T-helper 1 cell treated with Interleukin-12 subunit alpha and Interleukin-12 subunit beta and Interleukin-4 antibody, amounts not matched to agents 30 μg/mL and 1 μg/mL, for 36 hours (primary cell): ENCODE data around the gene COG6.
A peak's percentile ranks its signal among the peaks of the same experiment; 100 is the strongest.

Experiments
- H3K27ac Mint-ChIP-seq: one replicate; pipeline ENCODE4 v1.8.0; 2021; ENCODE audit warnings: mild to moderate bottlenecking, mixed read lengths
- H3K27me3 Mint-ChIP-seq: one replicate; pipeline ENCODE4 v1.8.0; 2021; ENCODE audit warnings: low read depth, mixed read lengths
- H3K36me3 Mint-ChIP-seq: one replicate; pipeline ENCODE4 v1.8.0; 2021; ENCODE audit warnings: low read depth, mixed read lengths
- H3K4me1 Mint-ChIP-seq: one replicate; pipeline ENCODE4 v1.8.0; 2021; ENCODE audit warnings: low read depth, mixed read lengths
- H3K4me3 Mint-ChIP-seq: one replicate; pipeline ENCODE4 v1.8.0; 2021; ENCODE audit warnings: mild to moderate bottlenecking, moderate library complexity, mixed read lengths
- H3K9me3 Mint-ChIP-seq: one replicate; pipeline ENCODE4 v1.8.0; 2021; ENCODE audit warnings: mixed read lengths

Gene COG6

GRCh38 chr13:39655569-39656324, at the start of gene COG6:
TSS of gene COG6 (plus strand) at chr13:39655662. CDS start at chr13:39655727, 65 bp downstream.
- Mint-ChIP-seq H3K27ac (peak within 1 kb of the TSS; percentile 79), H3K4me1 (peaks cover 20% of the 10 kb centered on the region), H3K4me3 (peak within 1 kb of the TSS; percentile 92), H3K27me3 (peaks cover 4% of the 10 kb centered on the region), H3K36me3 (peaks cover 9% of the 10 kb centered on the region), H3K9me3 (peaks cover 6% of the 10 kb centered on the region)

- H3K27me3 Mint-ChIP-seq = peaks cover 59% of the 10 kb centered on the region
- H3K4me1 Mint-ChIP-seq = peaks cover 13% of the 10 kb centered on the region
- H3K4me3 Mint-ChIP-seq = no peak overlapping the region
- no peaks in the 10 kb centered on the region for H3K9me3 Mint-ChIP-seq
- no peaks in the 10 kb centered on the region for H3K36me3 Mint-ChIP-seq
- no peak overlapping the region for H3K27ac Mint-ChIP-seq
Measured at GRCh38 chr13:39605677-39606320, 49.7 kb upstream of the COG6 start.

GRCh38 chr13:39607876-39608275, 47.6 kb upstream of the COG6 start:
- peaks cover 53% of the 10 kb centered on the region for H3K27me3 Mint-ChIP-seq
- no peak overlapping the region for H3K27ac Mint-ChIP-seq
- H3K4me3 Mint-ChIP-seq = no peak overlapping the region
- H3K4me1 Mint-ChIP-seq = peaks cover 7% of the 10 kb centered on the region
- no peaks in the 10 kb centered on the region for H3K9me3 Mint-ChIP-seq
- H3K36me3 Mint-ChIP-seq = no peaks in the 10 kb centered on the region

- Mint-ChIP-seq H3K4me1 (no peaks in the 10 kb centered on the region), H3K27ac (no peak overlapping the region), H3K4me3 (no peak overlapping the region), H3K36me3 (no peaks in the 10 kb centered on the region), H3K9me3 (no peaks in the 10 kb centered on the region), H3K27me3 (peaks cover 35% of the 10 kb centered on the region)
Measured at GRCh38 chr13:39612023-39612637, 43.3 kb upstream of the COG6 start.

- no peaks in the 10 kb centered on the region for H3K9me3 Mint-ChIP-seq
- H3K27me3 Mint-ChIP-seq = peaks cover 27% of the 10 kb centered on the region
- no peak overlapping the region for H3K4me3 Mint-ChIP-seq
- no peaks in the 10 kb centered on the region for H3K4me1 Mint-ChIP-seq
- no peak overlapping the region for H3K27ac Mint-ChIP-seq
- H3K36me3 Mint-ChIP-seq = no peaks in the 10 kb centered on the region
Measured at GRCh38 chr13:39616087-39616694, 39.3 kb upstream of the COG6 start.

- no peaks in the 10 kb centered on the region for H3K9me3 Mint-ChIP-seq
- H3K27ac Mint-ChIP-seq = no peak overlapping the region
- H3K4me3 Mint-ChIP-seq = no peak overlapping the region
- peaks cover 38% of the 10 kb centered on the region for H3K27me3 Mint-ChIP-seq
- no peaks in the 10 kb centered on the region for H3K4me1 Mint-ChIP-seq
- H3K36me3 Mint-ChIP-seq = no peaks in the 10 kb centered on the region
Measured at GRCh38 chr13:39618561-39618960, 36.9 kb upstream of the COG6 start.

- H3K36me3 Mint-ChIP-seq = no peaks in the 10 kb centered on the region
- no peak overlapping the region for H3K4me3 Mint-ChIP-seq
- no peaks in the 10 kb centered on the region for H3K4me1 Mint-ChIP-seq
- H3K9me3 Mint-ChIP-seq = no peaks in the 10 kb centered on the region
- H3K27ac Mint-ChIP-seq = no peak overlapping the region
- peaks cover 40% of the 10 kb centered on the region for H3K27me3 Mint-ChIP-seq
Measured at GRCh38 chr13:39623466-39623865, 32.0 kb upstream of the COG6 start.

GRCh38 chr13:39631307-39631706, 24.2 kb upstream of the COG6 start:
- no peak overlapping the region for H3K4me3 Mint-ChIP-seq
- no peaks in the 10 kb centered on the region for H3K9me3 Mint-ChIP-seq
- no peaks in the 10 kb centered on the region for H3K36me3 Mint-ChIP-seq
- H3K4me1 Mint-ChIP-seq = no peaks in the 10 kb centered on the region
- H3K27me3 Mint-ChIP-seq = peaks cover 10% of the 10 kb centered on the region
- no peak overlapping the region for H3K27ac Mint-ChIP-seq

GRCh38 chr13:39632994-39633393, 22.5 kb upstream of the COG6 start:
- Mint-ChIP-seq H3K4me1 (no peaks in the 10 kb centered on the region), H3K4me3 (no peak overlapping the region), H3K27me3 (peaks cover 10% of the 10 kb centered on the region), H3K9me3 (no peaks in the 10 kb centered on the region), H3K36me3 (no peaks in the 10 kb centered on the region), H3K27ac (no peak overlapping the region)

- no peaks in the 10 kb centered on the region for H3K36me3 Mint-ChIP-seq
- no peak overlapping the region for H3K27ac Mint-ChIP-seq
- H3K9me3 Mint-ChIP-seq = no peaks in the 10 kb centered on the region
- peaks cover 9% of the 10 kb centered on the region for H3K27me3 Mint-ChIP-seq
- no peaks in the 10 kb centered on the region for H3K4me1 Mint-ChIP-seq
- no peak overlapping the region for H3K4me3 Mint-ChIP-seq
Measured at GRCh38 chr13:39635564-39635963, 19.9 kb upstream of the COG6 start.

GRCh38 chr13:39637890-39638289, 17.6 kb upstream of the COG6 start:
- no peaks in the 10 kb centered on the region for H3K36me3 Mint-ChIP-seq
- no peak overlapping the region for H3K4me3 Mint-ChIP-seq
- peaks cover 12% of the 10 kb centered on the region for H3K27me3 Mint-ChIP-seq
- no peaks in the 10 kb centered on the region for H3K9me3 Mint-ChIP-seq
- H3K27ac Mint-ChIP-seq = no peak overlapping the region
- no peaks in the 10 kb centered on the region for H3K4me1 Mint-ChIP-seq

- Mint-ChIP-seq H3K36me3 (no peaks in the 10 kb centered on the region), H3K4me1 (no peaks in the 10 kb centered on the region), H3K27me3 (peaks cover 12% of the 10 kb centered on the region), H3K27ac (no peak overlapping the region), H3K4me3 (no peak overlapping the region), H3K9me3 (no peaks in the 10 kb centered on the region)
Measured at GRCh38 chr13:39641645-39642044, 13.8 kb upstream of the COG6 start.

- Mint-ChIP-seq H3K4me3 (no peak overlapping the region), H3K4me1 (no peaks in the 10 kb centered on the region), H3K36me3 (no peaks in the 10 kb centered on the region), H3K9me3 (no peaks in the 10 kb centered on the region), H3K27ac (no peak overlapping the region), H3K27me3 (peaks cover 12% of the 10 kb centered on the region)
Measured at GRCh38 chr13:39646122-39646521, 9.3 kb upstream of the COG6 start.

GRCh38 chr13:39655041-39655568, 357 bp upstream of the COG6 start:
- Mint-ChIP-seq H3K36me3 (peaks cover 9% of the 10 kb centered on the region), H3K9me3 (peaks cover 6% of the 10 kb centered on the region), H3K4me1 (peaks cover 20% of the 10 kb centered on the region), H3K27me3 (peaks cover 6% of the 10 kb centered on the region), H3K27ac (peak overlapping the region; percentile 79), H3K4me3 (peak overlapping the region; percentile 92)
